Measurements from ENCODE around the gene SLC25A22. TPM values are rescaled to one million over a fixed set of nuclear protein-coding genes. Genes with fewer than 3 reads are reported as not detected.

Gene SLC25A22
- polyA plus RNA-seq, 2 donors: 10.2 TPM

Other genes starting within 250 kb of the SLC25A22 start
- 1 to 10 TPM; 2.9 to 6.9 TPM for gene LMNTD2, start 237.5 kb downstream of the SLC25A22 start, polyA plus RNA-seq
- gene RASSF7, start 237.3 kb downstream of the SLC25A22 start, polyA plus RNA-seq: 10 to 100 TPM; 46.6 to 82.4 TPM
- gene PHRF1, start 221.8 kb downstream of the SLC25A22 start, polyA plus RNA-seq: 10 to 100 TPM; 13.7 to 28.4 TPM
- gene IRF7, start 182.3 kb downstream of the SLC25A22 start, polyA plus RNA-seq: 10 to 100 TPM; 17.0 to 30.1 TPM
- under 1 TPM; 0.02 to 0.08 TPM for gene CDHR5, start 173.3 kb downstream of the SLC25A22 start, polyA plus RNA-seq
- not detected for gene SCT, start 171.1 kb downstream of the SLC25A22 start, polyA plus RNA-seq
- under 1 TPM; 0.18 to 0.39 TPM for gene DRD4, start 161.0 kb downstream of the SLC25A22 start, polyA plus RNA-seq
- 10 to 100 TPM; 20.3 to 42.4 TPM for gene DEAF1, start 103.1 kb downstream of the SLC25A22 start, polyA plus RNA-seq
- gene TMEM80, start 102.5 kb downstream of the SLC25A22 start, polyA plus RNA-seq: 10 to 100 TPM; 25.0 to 53.9 TPM
- gene EPS8L2, start 92.0 kb downstream of the SLC25A22 start, polyA plus RNA-seq: 100 to 1,000 TPM; 254 to 440 TPM
- 100 to 1,000 TPM; 228 to 278 TPM for gene TALDO1, start 50.8 kb downstream of the SLC25A22 start, polyA plus RNA-seq
- 10 to 100 TPM; 23.1 to 49.2 TPM for gene GATD1, start 20.8 kb downstream of the SLC25A22 start, polyA plus RNA-seq
- under 1 TPM; 0.10 to 0.12 TPM for gene CEND1, start 8.2 kb downstream of the SLC25A22 start, polyA plus RNA-seq
- 10 to 100 TPM; 11.3 to 27.8 TPM for gene PIDD1, start 7.0 kb upstream of the SLC25A22 start, polyA plus RNA-seq
- 1,000 to 10,000 TPM; 1,061 to 1,474 TPM for gene RPLP2, start 11.7 kb upstream of the SLC25A22 start, polyA plus RNA-seq
- gene PNPLA2, start 20.6 kb upstream of the SLC25A22 start, polyA plus RNA-seq: 10 to 100 TPM; 51.7 to 53.2 TPM
- 1 to 10 TPM; 3.2 to 5.3 TPM for gene CRACR2B, start 29.6 kb upstream of the SLC25A22 start, polyA plus RNA-seq
- gene CD151, start 34.7 kb upstream of the SLC25A22 start, polyA plus RNA-seq: 100 to 1,000 TPM in 1 of 2 donors, 10 to 100 TPM in 1; 75.5 to 108 TPM
- gene POLR2L, start 44.2 kb upstream of the SLC25A22 start, polyA plus RNA-seq: 100 to 1,000 TPM in 1 of 2 donors, 10 to 100 TPM in 1; 64.9 to 177 TPM
- 10 to 100 TPM in 1 of 2 donors, 1 to 10 TPM in 1; 9.8 to 16.8 TPM for gene TSPAN4, start 44.6 kb upstream of the SLC25A22 start, polyA plus RNA-seq
- gene CHID1, start 112.5 kb upstream of the SLC25A22 start, polyA plus RNA-seq: 10 to 100 TPM; 22.5 to 30.7 TPM
- 10 to 100 TPM; 17.3 to 20.2 TPM for gene AP2A2, start 127.6 kb upstream of the SLC25A22 start, polyA plus RNA-seq
- under 1 TPM; 0.26 to 0.46 TPM for gene MUC6, start 238.4 kb upstream of the SLC25A22 start, polyA plus RNA-seq

All from esophagus (tissue), 2 donors.